Transverse colon (tissue), 4 donors: ENCODE measurements around the gene NCKAP5L. TPM values are rescaled to one million over a fixed set of nuclear protein-coding genes. Genes with fewer than 3 reads are reported as not detected.

Source experiments
- DNase-seq: peaks from one replicate; pipeline ENCODE4 v3.0.0-alpha.2; 2019
- H3K27ac ChIP-seq, 4 donors: fragments of 200-600 bp; sonication (generic); 2 replicates each; pipeline ENCODE4 v1.5.1; 2016 to 2018; ENCODE audit warnings: inconsistent platforms in 4 of 4
- H3K27me3 ChIP-seq: fragments of 200-600 bp; sonication (generic); 2 replicates; pipeline ENCODE4 v1.5.1; 2017; ENCODE audit warnings: inconsistent platforms
- H3K36me3 ChIP-seq, 4 donors: fragments of 200-600 bp; sonication (generic); 2 replicates each; pipeline ENCODE4 v1.5.1; 2017 to 2019; ENCODE audit warnings: inconsistent platforms in 4 of 4
- H3K4me1 ChIP-seq, 4 donors: fragments of 200-600 bp; sonication (generic); 2 replicates each; pipeline ENCODE4 v1.5.1; 2017 to 2020; ENCODE audit warnings: inconsistent platforms in 4 of 4
- H3K4me3 ChIP-seq, 4 donors: fragments of 200-600 bp; sonication (generic); 1 replicate in 1 of 4; 2 replicates in 3 of 4; pipeline versions ENCODE4 v1.5.1 to v1.6.1; 2017 to 2019; ENCODE audit warnings: inconsistent platforms in 4 of 4
- H3K9me3 ChIP-seq, 2 donors: fragments of 200-600 bp; sonication (generic); 2 replicates each; pipeline ENCODE4 v1.5.1; 2017 to 2019; ENCODE audit warnings: inconsistent platforms in 2 of 2
- CTCF ChIP-seq, 5 experiments: fragments of 200-600 bp in 3 of 5; fragments of 450-650 bp in 2 of 5; sonication (generic) in 3 of 5; IDR thresholded peaks; 1 replicate in 2 of 5; 2 replicates in 3 of 5; pipeline ENCODE4 v1.5.1; 2016 to 2017; ENCODE audit warnings: antibody characterized with exemption in 5 of 5, inconsistent platforms in 3 of 5, mild to moderate bottlenecking in 2 of 5, moderate library complexity in 1 of 5
- EP300 ChIP-seq: sonication (generic); formaldehyde crosslinking; IDR thresholded peaks from one replicate; pipeline ENCODE4 v1.6.1; 2017; ENCODE audit warnings: antibody characterized with exemption, low read depth
- POLR2A ChIP-seq: fragments of 450-650 bp; IDR thresholded peaks from one replicate; pipeline ENCODE4 v1.6.1; 2016; ENCODE audit warnings: antibody characterized with exemption, mild to moderate bottlenecking, moderate library complexity
- POLR2AphosphoS5 ChIP-seq, 3 donors: sonication (generic); formaldehyde crosslinking; IDR thresholded peaks; one replicate each; pipeline ENCODE4 v1.6.1; 2016; ENCODE audit warnings: antibody characterized with exemption in 3 of 3
- WGBS, 2 donors: methylation state at CpG; one replicate each; pipeline ENCODE4 v1.1.5; 2018; ENCODE audit warnings: low coverage in 1 of 2; 5-methylcytosine and 5-hydroxymethylcytosine counted together
- in situ Hi-C, 4 donors: fragments of 200-750 bp; cut with MboI; loops; one replicate each; pipeline versions ENCODE4 v1.15.0 to v1.15.1; 2017; ENCODE audit warnings: low sequenced_read_pairs in 3 of 4, low pct_ligation_motif_present in 1 of 4, low pct_unique_long_range_greater_than_20kb in 1 of 4
- intact Hi-C: fragments of 100-400 bp; cut with DNase I; formaldehyde crosslinking; loops from one replicate; pipeline ENCODE4 v1.15.1; 2023; ENCODE audit warnings: low total_unique reads
- total RNA-seq, 4 donors: library from RNA; depleted of rRNA; stranded (reverse); fragments of >200 nt; gene quantifications; one replicate each; pipeline ENCODE4 v1.1.0, GENCODE V29; 2016

NCKAP5L gene
- total RNA-seq, 4 donors from 2014 or later = 3.4 to 5.1 (median 4.2) TPM

- 82 to 85% methylated on average over 7 of the region's 7 CpGs for WGBS, 2 donors
- Histone ChIP-seq H3K36me3 (no peaks in the 10 kb centered on the region), H3K27ac (peak overlapping the region; percentile 86 to 94 (median 94)), H3K4me3 (peak overlapping the region in 3 of 4 donors; percentile 52 to 62 (median 56)), H3K9me3 (no peaks in the 10 kb centered on the region), H3K27me3 (peaks cover 9% of the 10 kb centered on the region), H3K4me1 (peaks cover 0 to 18% (median 15%) of the 10 kb centered on the region in 4 donors)
- TF ChIP-seq EP300 (no peak), POLR2A (no peak), CTCF (IDR thresholded peaks at IDR 0.05) (no peak), POLR2AphosphoS5 (IDR thresholded peaks at IDR 0.05) (no peak)
- intact Hi-C loops = loop anchor here (5.0 kb wide), 1 partner anchor 81 kb away; no protein-coding TSS in a partner anchor
- no peak for DNase-seq
- in situ Hi-C loops = no loop called here
Observed at GRCh38 chr12:49843411-49843810, 15.2 kb upstream of the NCKAP5L start.

GRCh38 chr12:49842519-49843352 lies 14.5 kb upstream of the NCKAP5L start, which contains the start of gene BCDIN3D:
TSS of gene BCDIN3D (minus strand) at chr12:49843106. CDS start at chr12:49843087, 19 bp downstream.
- no peak for TF ChIP-seq EP300
- peak; percentile 90 to 94 (median 90) for TF ChIP-seq POLR2AphosphoS5 (IDR thresholded peaks at IDR 0.05)
- peak; percentile 82 for TF ChIP-seq POLR2A
- H3K27ac ChIP-seq = peak within 1 kb of the TSS; percentile 86 to 94 (median 94)
- H3K36me3 ChIP-seq = no peaks in the 10 kb centered on the region
- peak; percentile 95 for DNase-seq
- in situ Hi-C loops = no loop called here
- no peaks in the 10 kb centered on the region for H3K9me3 ChIP-seq
- intact Hi-C loops = loop anchor here (5.0 kb wide), 1 partner anchor 80 kb away; no protein-coding TSS in a partner anchor
- peak within 1 kb of the TSS; percentile 11 to 62 (median 54) for H3K4me3 ChIP-seq
- WGBS, 2 donors = 0% methylated on average over 2 to 55 of the region's 55 CpGs
- peaks cover 0 to 18% (median 15%) of the 10 kb centered on the region in 4 donors for H3K4me1 ChIP-seq
- peaks cover 3% of the 10 kb centered on the region for H3K27me3 ChIP-seq

GRCh38 chr12:49838973-49839633 lies 10.9 kb upstream of the NCKAP5L start:
- Histone ChIP-seq H3K4me1 (peaks cover 0 to 18% (median 15%) of the 10 kb centered on the region in 4 donors), H3K27ac (no peak overlapping the region), H3K36me3 (no peaks in the 10 kb centered on the region), H3K27me3 (no peaks in the 10 kb centered on the region), H3K9me3 (no peaks in the 10 kb centered on the region), H3K4me3 (no peak overlapping the region)
- 34 to 55% methylated on average over 3 of the region's 3 CpGs for WGBS, 2 donors
- in situ Hi-C loops (loop anchor here in 1 of 4 donors (10.0 kb wide), 1 partner anchor 64 kb away; no protein-coding TSS in a partner anchor), intact Hi-C loops (no loop called here)
- DNase-seq = no peak
- no peak for TF ChIP-seq POLR2AphosphoS5 (IDR thresholded peaks at IDR 0.05)
- peak; percentile 48 to 60 (median 49) for TF ChIP-seq CTCF (IDR thresholded peaks at IDR 0.05)
- TF ChIP-seq POLR2A = no peak
- TF ChIP-seq EP300 = no peak

- Histone ChIP-seq H3K4me1 (peaks cover 0 to 9% (median 8%) of the 10 kb centered on the region in 4 donors), H3K36me3 (no peaks in the 10 kb centered on the region), H3K27ac (no peak overlapping the region), H3K4me3 (no peak overlapping the region), H3K27me3 (no peaks in the 10 kb centered on the region), H3K9me3 (no peaks in the 10 kb centered on the region)
- in situ Hi-C loops (loop anchor here in 2 of 4 donors (5.0 to 10.0 kb wide), 2 partner anchors 56 to 58 kb away; no protein-coding TSS in a partner anchor), intact Hi-C loops (no loop called here)
- WGBS, 2 donors = 77 to 84% methylated on average over 4 to 5 of the region's 5 CpGs
- no peak for DNase-seq
- no peak for TF ChIP-seq POLR2A
- TF ChIP-seq EP300 = no peak
- no peak for TF ChIP-seq CTCF (IDR thresholded peaks at IDR 0.05)
- TF ChIP-seq POLR2AphosphoS5 (IDR thresholded peaks at IDR 0.05) = no peak
Observed at GRCh38 chr12:49832836-49833421, 4.7 kb upstream of the NCKAP5L start.
